ENCODE results near the gene ITGA6.
"Not testable (repeated sequence)": the region's sequence is repeated elsewhere in the genome, so short reads cannot be mapped to it uniquely, and the experiment has no call there.

Gene ITGA6

GRCh38 chr2:172516299-172516698, 88.9 kb downstream of the ITGA6 start:
- DNase-seq (ENCODE audit: low read depth) = peak; percentile 35

GRCh38 chr2:172518995-172519394, 91.6 kb downstream of the ITGA6 start:
- DNase-seq (ENCODE audit: low read depth) = no peak

GRCh38 chr2:172525601-172526000, 98.2 kb downstream of the ITGA6 start:
- no peak for DNase-seq (ENCODE audit: low read depth)

- DNase-seq (ENCODE audit: low read depth) = no peak
These were observed 103.9 kb downstream of the ITGA6 start for GRCh38 chr2:172531309-172531708.

- DNase-seq (ENCODE audit: low read depth) = not testable (repeated sequence)
These were observed 105.1 kb downstream of the ITGA6 start for GRCh38 chr2:172532461-172532860.

- no peak for DNase-seq (ENCODE audit: low read depth)
These were observed 106.3 kb downstream of the ITGA6 start for GRCh38 chr2:172533687-172534086.

GRCh38 chr2:172535119-172535518, 107.7 kb downstream of the ITGA6 start:
- no peak for DNase-seq (ENCODE audit: low read depth)

GRCh38 chr2:172537851-172538250, 110.5 kb downstream of the ITGA6 start:
- DNase-seq (ENCODE audit: low read depth) = not testable (repeated sequence)

- DNase-seq (ENCODE audit: low read depth) = no peak
These were observed 112.4 kb downstream of the ITGA6 start for GRCh38 chr2:172539767-172540166.

GRCh38 chr2:172540421-172540820, 113.0 kb downstream of the ITGA6 start:
- no peak for DNase-seq (ENCODE audit: low read depth)

GRCh38 chr2:172545408-172546075, 118.2 kb downstream of the ITGA6 start:
- no peak for DNase-seq (ENCODE audit: low read depth)

GRCh38 chr2:172549131-172549530, 121.7 kb downstream of the ITGA6 start:
- DNase-seq (ENCODE audit: low read depth) = no peak

- DNase-seq (ENCODE audit: low read depth) = not testable (repeated sequence)
These were observed 122.4 kb downstream of the ITGA6 start for GRCh38 chr2:172549802-172550201.

GRCh38 chr2:172550419-172550818, 123.0 kb downstream of the ITGA6 start:
- DNase-seq (ENCODE audit: low read depth) = no peak

GRCh38 chr2:172551271-172551670, 123.9 kb downstream of the ITGA6 start:
- no peak for DNase-seq (ENCODE audit: low read depth)

GRCh38 chr2:172552547-172553291, 125.3 kb downstream of the ITGA6 start:
- DNase-seq (ENCODE audit: low read depth) = peak; percentile 81

- no peak for DNase-seq (ENCODE audit: low read depth)
These were observed 127.2 kb downstream of the ITGA6 start for GRCh38 chr2:172554352-172555271.

- DNase-seq (ENCODE audit: low read depth) = no peak
These were observed 127.8 kb downstream of the ITGA6 start for GRCh38 chr2:172555272-172555521.

Measured in non-pigmented ciliary epithelial cell (primary cell).